Stimulated activated naive CD8-positive, alpha-beta T cell treated with anti-CD3 and anti-CD28 coated beads, Interleukin-15, Interleukin-2, amounts not matched to agents 100 ng/mL and 50 ng/mL, for 24 hours (primary cell): ENCODE results near the gene MCOLN3.
A peak's percentile ranks its signal among the peaks of the same experiment; 100 is the strongest.
"Not testable (repeated sequence)": the region's sequence is repeated elsewhere in the genome, so short reads cannot be mapped to it uniquely, and the experiment has no call there.

ENCODE experiments used
- H3K27ac Mint-ChIP-seq: one replicate; pipeline ENCODE4 v1.8.0; 2021; ENCODE audit warnings: mild to moderate bottlenecking, mixed read lengths
- H3K27me3 Mint-ChIP-seq: one replicate; pipeline ENCODE4 v1.8.0; 2021; ENCODE audit warnings: mixed read lengths
- H3K36me3 Mint-ChIP-seq: one replicate; pipeline ENCODE4 v1.8.0; 2021; ENCODE audit warnings: low read depth, mixed read lengths
- H3K4me1 Mint-ChIP-seq: one replicate; pipeline ENCODE4 v1.8.0; 2021; ENCODE audit warnings: low read depth, mixed read lengths
- H3K4me3 Mint-ChIP-seq: one replicate; pipeline ENCODE4 v1.8.0; 2021; ENCODE audit warnings: mild to moderate bottlenecking, mixed read lengths
- H3K9me3 Mint-ChIP-seq: one replicate; pipeline ENCODE4 v1.8.0; 2021; ENCODE audit warnings: mixed read lengths

Gene MCOLN3

GRCh38 chr1:85025940-85026339 is 22.4 kb downstream of the MCOLN3 start:
- H3K36me3 Mint-ChIP-seq = no peaks in the 10 kb centered on the region
- no peaks in the 10 kb centered on the region for H3K9me3 Mint-ChIP-seq
- H3K27ac Mint-ChIP-seq = no peak overlapping the region
- H3K4me3 Mint-ChIP-seq = no peak overlapping the region
- peaks cover 2% of the 10 kb centered on the region for H3K27me3 Mint-ChIP-seq
- H3K4me1 Mint-ChIP-seq = peaks cover 15% of the 10 kb centered on the region

GRCh38 chr1:85024736-85025135 is 23.6 kb downstream of the MCOLN3 start:
- Mint-ChIP-seq H3K4me3 (no peak overlapping the region), H3K27ac (no peak overlapping the region), H3K4me1 (peaks cover 15% of the 10 kb centered on the region), H3K27me3 (peaks cover 2% of the 10 kb centered on the region), H3K36me3 (no peaks in the 10 kb centered on the region), H3K9me3 (no peaks in the 10 kb centered on the region)

GRCh38 chr1:85022700-85023099 is 25.6 kb downstream of the MCOLN3 start:
- H3K36me3 Mint-ChIP-seq = no peaks in the 10 kb centered on the region
- peaks cover 2% of the 10 kb centered on the region for H3K27me3 Mint-ChIP-seq
- H3K27ac Mint-ChIP-seq = no peak overlapping the region
- H3K4me3 Mint-ChIP-seq = no peak overlapping the region
- H3K9me3 Mint-ChIP-seq = no peaks in the 10 kb centered on the region
- peaks cover 10% of the 10 kb centered on the region for H3K4me1 Mint-ChIP-seq

GRCh38 chr1:85019994-85020393 is 28.3 kb downstream of the MCOLN3 start:
- Mint-ChIP-seq H3K4me3 (no peak overlapping the region), H3K4me1 (no peaks in the 10 kb centered on the region), H3K27me3 (peaks cover 2% of the 10 kb centered on the region), H3K27ac (no peak overlapping the region), H3K9me3 (no peaks in the 10 kb centered on the region), H3K36me3 (peaks cover 3% of the 10 kb centered on the region)

- peaks cover 10% of the 10 kb centered on the region for H3K27me3 Mint-ChIP-seq
- H3K4me1 Mint-ChIP-seq = no peaks in the 10 kb centered on the region
- H3K9me3 Mint-ChIP-seq = peaks cover 1% of the 10 kb centered on the region
- no peak overlapping the region for H3K4me3 Mint-ChIP-seq
- H3K27ac Mint-ChIP-seq = no peak overlapping the region
- peaks cover 3% of the 10 kb centered on the region for H3K36me3 Mint-ChIP-seq
These were observed 32.5 kb downstream of the MCOLN3 start for GRCh38 chr1:85015826-85016225.

GRCh38 chr1:85005641-85006040 is 42.7 kb downstream of the MCOLN3 start:
- not testable (repeated sequence) for H3K4me3 Mint-ChIP-seq, H3K27ac Mint-ChIP-seq, H3K4me1 Mint-ChIP-seq
- peaks cover 31% of the 10 kb centered on the region for H3K9me3 Mint-ChIP-seq
- H3K36me3 Mint-ChIP-seq = peaks cover 18% of the 10 kb centered on the region
- H3K27me3 Mint-ChIP-seq = peaks cover 25% of the 10 kb centered on the region

GRCh38 chr1:85001742-85002141 is 46.6 kb downstream of the MCOLN3 start:
- H3K27me3 Mint-ChIP-seq = peaks cover 34% of the 10 kb centered on the region
- H3K27ac Mint-ChIP-seq = no peak overlapping the region
- peaks cover 33% of the 10 kb centered on the region for H3K4me1 Mint-ChIP-seq
- peaks cover 19% of the 10 kb centered on the region for H3K9me3 Mint-ChIP-seq
- H3K4me3 Mint-ChIP-seq = no peak overlapping the region
- H3K36me3 Mint-ChIP-seq = peaks cover 15% of the 10 kb centered on the region

GRCh38 chr1:84998642-84999280 is 49.5 kb downstream of the MCOLN3 start:
- H3K4me1 Mint-ChIP-seq = peaks cover 48% of the 10 kb centered on the region
- H3K4me3 Mint-ChIP-seq = peak overlapping the region; percentile 90

GRCh38 chr1:84997667-84998600 is 50.4 kb downstream of the MCOLN3 start:
- peak overlapping the region; percentile 90 for H3K4me3 Mint-ChIP-seq
- H3K27me3 Mint-ChIP-seq = peaks cover 34% of the 10 kb centered on the region
- peak overlapping the region; percentile 73 for H3K27ac Mint-ChIP-seq
- H3K36me3 Mint-ChIP-seq = peaks cover 26% of the 10 kb centered on the region
- H3K9me3 Mint-ChIP-seq = no peaks in the 10 kb centered on the region
- peaks cover 54% of the 10 kb centered on the region for H3K4me1 Mint-ChIP-seq

More at GRCh38 chr1:84998642-84999280, 49.5 kb downstream of the MCOLN3 start:
- H3K27me3 Mint-ChIP-seq = peaks cover 34% of the 10 kb centered on the region
- H3K36me3 Mint-ChIP-seq = peaks cover 24% of the 10 kb centered on the region
- H3K9me3 Mint-ChIP-seq = peaks cover 4% of the 10 kb centered on the region
- H3K27ac Mint-ChIP-seq = no peak overlapping the region

- peaks cover 36% of the 10 kb centered on the region for H3K27me3 Mint-ChIP-seq
- peaks cover 33% of the 10 kb centered on the region for H3K36me3 Mint-ChIP-seq
- peak within 1 kb of the TSS; percentile 90 for H3K4me3 Mint-ChIP-seq
- H3K9me3 Mint-ChIP-seq = no peaks in the 10 kb centered on the region
- peaks cover 61% of the 10 kb centered on the region for H3K4me1 Mint-ChIP-seq
- peak within 1 kb of the TSS; percentile 79 for H3K27ac Mint-ChIP-seq
These were observed 51.2 kb downstream of the MCOLN3 start, which contains the start of gene MCOLN2 for GRCh38 chr1:84996846-84997666. MCOLN2 (minus strand) TSS chr1:84997113; CDS start chr1:84996872, 241 bp downstream.

GRCh38 chr1:84995484-84996334 is 52.6 kb downstream of the MCOLN3 start:
- Mint-ChIP-seq H3K27ac (peak overlapping the region; percentile 91), H3K9me3 (no peaks in the 10 kb centered on the region), H3K4me3 (peak overlapping the region; percentile 90), H3K36me3 (peaks cover 35% of the 10 kb centered on the region), H3K4me1 (peaks cover 73% of the 10 kb centered on the region), H3K27me3 (peaks cover 31% of the 10 kb centered on the region)

- Mint-ChIP-seq H3K4me1 (peaks cover 60% of the 10 kb centered on the region), H3K27me3 (peaks cover 3% of the 10 kb centered on the region), H3K27ac (peak overlapping the region; percentile 53)
These were observed 57.0 kb downstream of the MCOLN3 start for GRCh38 chr1:84991097-84991920.

GRCh38 chr1:84988588-84988987 is 59.7 kb downstream of the MCOLN3 start:
- Mint-ChIP-seq H3K27ac (peak overlapping the region; percentile 80), H3K36me3 (peaks cover 42% of the 10 kb centered on the region), H3K4me1 (peaks cover 44% of the 10 kb centered on the region), H3K9me3 (no peaks in the 10 kb centered on the region), H3K27me3 (peaks cover 3% of the 10 kb centered on the region), H3K4me3 (peak overlapping the region; percentile 30)

More at GRCh38 chr1:84991097-84991920, 57.0 kb downstream of the MCOLN3 start:
- no peaks in the 10 kb centered on the region for H3K9me3 Mint-ChIP-seq
- peaks cover 37% of the 10 kb centered on the region for H3K36me3 Mint-ChIP-seq
- H3K4me3 Mint-ChIP-seq = peak overlapping the region; percentile 28
